SIG-M5 treated with dmso at 0.1 percent for 504 hours (cell line): ENCODE measurements around the gene NUS1.
"Not testable (repeated sequence)": the region's sequence is repeated elsewhere in the genome, so short reads cannot be mapped to it uniquely, and the experiment has no call there.

Source experiments
- DNase-seq: peaks from one replicate; lab custom pipeline; 2025; ENCODE audit not compliant: unreplicated experiment; lab: John Stamatoyannopoulos, UW

Gene NUS1

GRCh38 chr6:117674991-117675657, at the start of gene NUS1:
Gene NUS1, plus strand, starts transcription at chr6:117675469. Its CDS starts 202 bp downstream, at chr6:117675671.
- DNase-seq: peak; percentile 93

- no peak for DNase-seq
These were observed 47.7 kb upstream of the NUS1 start for GRCh38 chr6:117627533-117627932.

GRCh38 chr6:117629119-117629660, 46.1 kb upstream of the NUS1 start:
- no peak for DNase-seq

- DNase-seq: no peak
These were observed 37.5 kb upstream of the NUS1 start for GRCh38 chr6:117637770-117638169.

- DNase-seq: no peak
These were observed 32.3 kb upstream of the NUS1 start for GRCh38 chr6:117642976-117643375.

- not testable (repeated sequence) for DNase-seq
These were observed 23.3 kb upstream of the NUS1 start for GRCh38 chr6:117651984-117652383.

- no peak for DNase-seq
These were observed 21.3 kb upstream of the NUS1 start for GRCh38 chr6:117653949-117654348.

GRCh38 chr6:117655380-117655779, 19.9 kb upstream of the NUS1 start:
- DNase-seq: no peak

- no peak for DNase-seq
These were observed 8.4 kb upstream of the NUS1 start for GRCh38 chr6:117666881-117667280.

GRCh38 chr6:117668736-117669135, 6.5 kb upstream of the NUS1 start:
- no peak for DNase-seq

- no peak for DNase-seq
These were observed 766 bp upstream of the NUS1 start for GRCh38 chr6:117674503-117674902.

- DNase-seq: not testable (repeated sequence)
These were observed 511 bp downstream of the NUS1 start for GRCh38 chr6:117675658-117676301.

- DNase-seq: peak; percentile 14
These were observed 1.4 kb downstream of the NUS1 start for GRCh38 chr6:117676577-117677218.

- DNase-seq: peak; percentile 74
These were observed 2.4 kb downstream of the NUS1 start for GRCh38 chr6:117677553-117678141.

- no peak for DNase-seq
These were observed 6.0 kb downstream of the NUS1 start for GRCh38 chr6:117681162-117681741.

- peak; percentile 40 for DNase-seq
These were observed 9.5 kb downstream of the NUS1 start for GRCh38 chr6:117684749-117685148.

- no peak for DNase-seq
These were observed 10.1 kb downstream of the NUS1 start for GRCh38 chr6:117685359-117685758.

GRCh38 chr6:117687021-117687648, 11.9 kb downstream of the NUS1 start:
- no peak for DNase-seq

GRCh38 chr6:117689584-117689983, 14.3 kb downstream of the NUS1 start:
- not testable (repeated sequence) for DNase-seq

GRCh38 chr6:117706504-117706903, 31.2 kb downstream of the NUS1 start:
- no peak for DNase-seq
